SJCRH30 (cell line): ENCODE data around the gene SRGAP2C. TPM values are rescaled to one million over a fixed set of nuclear protein-coding genes. Genes with fewer than 3 reads are reported as not detected.
"Not testable (repeated sequence)": the region's sequence is repeated elsewhere in the genome, so short reads cannot be mapped to it uniquely, and the experiment has no call there.

Source experiments
- DNase-seq, 2 experiments: peaks; one replicate each; pipeline ENCODE4 v3.0.0-alpha.2; 2015 to 2020
- H3K27ac ChIP-seq: fragments of 250-450 bp; sonication (Bioruptor Pico); 2 replicates; pipeline ENCODE4 v1.5.1; 2020; ENCODE audit warnings: mild to moderate bottlenecking, moderate library complexity
- H3K27me3 ChIP-seq: fragments of 250-450 bp; sonication (Bioruptor Pico); 2 replicates; pipeline ENCODE4 v1.5.1; 2020; ENCODE audit warnings: mild to moderate bottlenecking, moderate library complexity
- H3K36me3 ChIP-seq: fragments of 250-450 bp; sonication (Bioruptor Pico); 2 replicates; pipeline ENCODE4 v1.5.1; 2020; ENCODE audit warnings: mild to moderate bottlenecking, moderate library complexity
- H3K4me1 ChIP-seq: fragments of 250-450 bp; sonication (Bioruptor Pico); 2 replicates; pipeline ENCODE4 v1.5.1; 2020; ENCODE audit warnings: mild to moderate bottlenecking, moderate library complexity
- H3K4me3 ChIP-seq: fragments of 250-450 bp; sonication (Bioruptor Pico); 2 replicates; pipeline ENCODE4 v1.5.1; 2020; ENCODE audit warnings: mild to moderate bottlenecking, moderate library complexity
- H3K9me3 ChIP-seq: fragments of 250-450 bp; sonication (Bioruptor Pico); replicated peaks from 2 replicates; pipeline ENCODE4 v1.5.1; 2020; ENCODE audit warnings: mild to moderate bottlenecking, moderate library complexity
- total RNA-seq: library from RNA; depleted of rRNA; stranded (reverse); fragments of >200 nt; shearing (Covaris generic); gene quantifications from 2 replicates; pipeline ENCODE4 v1.2.3, GENCODE V29; 2014; rRNA removed

Gene SRGAP2C
- total RNA-seq, 1 experiment from 2014 or later: 21.6 TPM

DNA sequence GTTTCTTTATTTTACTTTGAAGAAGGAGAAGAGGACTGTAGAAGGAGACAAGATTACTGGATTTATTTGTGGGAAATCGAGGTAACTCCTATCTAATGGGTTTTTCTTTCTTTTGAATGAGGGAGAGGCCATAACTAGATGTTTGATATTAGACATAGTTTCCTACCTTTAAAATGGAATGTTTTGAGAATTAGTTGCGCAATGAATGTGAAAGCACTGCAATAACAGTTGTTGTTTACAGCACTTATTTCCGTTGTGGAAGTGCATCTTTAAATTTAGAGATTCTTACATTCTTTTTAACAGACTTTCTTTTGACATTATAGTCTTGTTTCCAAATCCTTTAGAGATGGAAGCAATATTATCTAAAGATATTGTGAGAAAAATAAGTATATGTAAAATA lies 229.0 kb downstream of the SRGAP2C start:
- DNase-seq: no peak
- H3K36me3 ChIP-seq: no peaks in the 10 kb centered on the region
- H3K9me3 ChIP-seq: no peaks in the 10 kb centered on the region
- no peaks in the 10 kb centered on the region for H3K27me3 ChIP-seq
- H3K27ac ChIP-seq: no peak overlapping the region
- H3K4me3 ChIP-seq: no peak overlapping the region
- no peaks in the 10 kb centered on the region for H3K4me1 ChIP-seq

DNA sequence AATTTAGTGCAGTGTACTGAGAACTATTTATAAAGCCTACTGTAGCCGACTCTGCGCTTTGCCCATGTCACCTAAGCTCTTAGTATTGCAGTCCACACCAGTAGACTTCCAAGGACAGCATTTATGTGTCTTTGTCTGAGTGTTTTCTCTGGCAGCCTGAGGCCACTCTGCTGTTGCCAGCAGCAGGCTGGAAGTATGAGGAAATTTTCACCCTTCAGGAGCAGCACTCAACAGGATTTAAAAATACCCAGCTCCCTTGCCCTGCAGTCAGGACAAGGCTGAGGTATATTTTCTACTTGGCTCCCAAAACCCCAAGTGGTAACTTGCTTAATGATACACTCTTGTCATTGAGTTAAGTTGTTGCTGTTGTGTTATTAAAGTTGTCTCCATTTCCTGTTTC lies 230.1 kb downstream of the SRGAP2C start:
- no peaks in the 10 kb centered on the region for H3K27me3 ChIP-seq
- no peak for DNase-seq
- no peak overlapping the region for H3K27ac ChIP-seq

DNA sequence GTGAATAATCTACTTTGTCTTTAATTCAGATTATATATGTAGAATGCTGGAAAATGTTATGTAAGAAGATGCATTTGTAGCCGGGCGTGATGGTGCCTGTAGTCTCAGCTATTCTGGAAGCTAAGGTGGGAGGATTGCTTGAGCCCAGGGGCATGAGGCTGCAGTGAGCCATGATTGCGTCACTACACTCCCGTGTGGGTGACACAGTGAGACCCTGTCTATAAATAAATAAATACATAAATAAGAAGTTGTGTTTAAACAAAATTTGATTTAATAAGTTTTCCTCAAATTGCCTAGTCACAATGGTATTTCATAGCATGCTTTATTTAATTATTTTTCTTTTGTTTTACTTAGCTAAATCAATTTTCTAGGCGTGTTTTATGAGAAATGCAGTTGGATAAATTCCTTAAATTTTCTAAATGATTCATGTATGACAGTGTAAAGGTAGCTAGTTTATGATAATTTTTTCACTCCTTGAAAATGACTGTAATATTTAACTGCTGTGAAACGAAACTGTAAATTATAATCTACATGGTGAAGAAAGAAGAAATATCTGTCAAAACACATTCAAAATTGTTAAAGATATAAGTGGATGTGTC lies 232.6 kb downstream of the SRGAP2C start:
- no peaks in the 10 kb centered on the region for H3K4me1 ChIP-seq
- no peak for DNase-seq
- no peak overlapping the region for H3K27ac ChIP-seq
- no peaks in the 10 kb centered on the region for H3K27me3 ChIP-seq
- H3K9me3 ChIP-seq: no peaks in the 10 kb centered on the region
- H3K36me3 ChIP-seq: no peaks in the 10 kb centered on the region
- H3K4me3 ChIP-seq: no peak overlapping the region

More for the DNA sequence above, 230.1 kb downstream of the SRGAP2C start:
- Histone ChIP-seq H3K4me3 (no peak overlapping the region), H3K4me1 (no peaks in the 10 kb centered on the region), H3K9me3 (no peaks in the 10 kb centered on the region), H3K36me3 (no peaks in the 10 kb centered on the region)

DNA sequence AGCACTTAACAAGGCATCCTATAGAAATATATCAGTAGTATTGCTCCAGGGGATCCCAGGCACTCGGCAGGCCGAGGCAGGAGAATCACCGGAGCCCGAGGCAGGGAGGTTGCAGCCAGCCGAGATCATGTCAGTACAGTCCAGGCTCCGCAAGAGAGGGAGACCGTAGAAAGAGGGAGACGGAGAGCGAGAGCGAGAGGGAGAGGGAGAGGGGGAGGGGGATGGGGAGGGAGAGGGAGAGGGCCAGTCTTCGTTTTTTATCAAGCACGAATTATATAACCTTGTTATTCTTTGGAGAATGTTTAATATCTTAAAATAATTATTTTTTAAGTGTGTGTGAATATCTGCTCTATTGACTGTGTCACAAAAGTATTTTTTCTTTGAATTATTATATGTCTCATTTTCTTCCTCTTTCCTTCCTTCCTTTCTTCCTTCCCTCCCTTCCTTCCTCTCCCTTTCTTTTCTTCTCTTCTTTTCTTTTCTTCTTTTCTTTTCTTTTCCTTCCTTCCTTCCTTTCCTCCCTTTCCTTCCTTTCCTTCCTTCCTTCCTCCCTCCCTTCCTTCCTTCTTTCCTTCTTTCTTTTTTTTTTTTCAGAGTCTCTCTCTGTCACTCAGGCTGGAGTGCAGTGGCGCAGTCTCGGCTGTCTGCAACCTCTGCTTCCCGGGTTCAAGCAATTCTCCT lies 233.7 kb downstream of the SRGAP2C start:
- Histone ChIP-seq H3K27ac (no peak overlapping the region), H3K4me1 (no peaks in the 10 kb centered on the region), H3K4me3 (no peak overlapping the region), H3K9me3 (no peaks in the 10 kb centered on the region), H3K36me3 (no peaks in the 10 kb centered on the region), H3K27me3 (no peaks in the 10 kb centered on the region)
- no peak for DNase-seq

DNA sequence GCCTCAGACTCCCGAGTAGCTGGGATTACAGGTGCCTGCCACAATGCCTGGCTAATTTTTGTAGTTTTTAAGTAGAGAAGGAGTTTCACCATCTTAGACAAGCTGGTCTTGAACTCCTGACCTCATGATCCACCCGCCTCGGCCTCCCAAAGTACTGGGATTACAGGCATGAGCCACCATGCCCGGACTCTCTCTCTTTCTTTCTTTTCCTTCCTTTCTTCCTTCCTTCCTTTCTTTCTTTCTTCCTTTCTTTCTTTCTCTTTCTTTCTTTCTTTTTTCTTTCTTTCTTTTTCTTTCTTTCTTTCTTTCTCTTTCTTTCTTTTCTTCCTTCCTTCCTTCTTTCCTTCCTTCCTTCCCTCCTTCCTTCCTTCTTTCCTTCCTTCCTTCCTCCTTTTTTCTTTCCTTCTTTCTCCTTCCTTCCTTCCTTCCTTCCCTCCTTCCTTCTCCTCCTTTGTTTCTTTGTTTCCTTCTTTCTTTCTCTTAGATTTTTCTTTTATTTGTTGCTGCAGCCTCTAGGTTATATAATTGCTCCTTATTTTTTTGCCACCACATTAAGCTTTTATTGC lies 234.4 kb downstream of the SRGAP2C start:
- not testable (repeated sequence) for DNase-seq

DNA sequence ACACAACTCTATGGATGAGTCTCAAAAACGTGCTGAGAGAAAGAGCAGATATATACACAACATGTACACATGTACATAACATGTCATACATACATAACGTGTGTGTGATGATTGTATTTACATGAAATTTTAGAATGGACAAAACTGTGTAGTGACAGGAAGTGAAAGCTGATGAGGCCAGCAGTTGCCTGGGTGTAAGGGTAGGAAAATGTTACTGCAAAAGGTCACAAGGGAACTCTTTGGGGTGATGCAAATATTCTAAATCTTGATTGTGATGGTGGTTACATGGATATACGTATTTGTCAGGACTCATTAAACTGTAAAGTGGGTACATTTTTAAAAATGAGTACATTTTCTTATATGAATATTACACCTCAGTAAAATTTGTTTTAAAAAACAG lies 236.7 kb downstream of the SRGAP2C start:
- not testable (repeated sequence) for H3K36me3 ChIP-seq, H3K27me3 ChIP-seq, DNase-seq, H3K27ac ChIP-seq, H3K9me3 ChIP-seq, H3K4me3 ChIP-seq, H3K4me1 ChIP-seq

More for the DNA sequence above, 234.4 kb downstream of the SRGAP2C start:
- H3K4me1 ChIP-seq, H3K9me3 ChIP-seq, H3K27me3 ChIP-seq, H3K27ac ChIP-seq, H3K4me3 ChIP-seq, H3K36me3 ChIP-seq: not testable (repeated sequence)

DNA sequence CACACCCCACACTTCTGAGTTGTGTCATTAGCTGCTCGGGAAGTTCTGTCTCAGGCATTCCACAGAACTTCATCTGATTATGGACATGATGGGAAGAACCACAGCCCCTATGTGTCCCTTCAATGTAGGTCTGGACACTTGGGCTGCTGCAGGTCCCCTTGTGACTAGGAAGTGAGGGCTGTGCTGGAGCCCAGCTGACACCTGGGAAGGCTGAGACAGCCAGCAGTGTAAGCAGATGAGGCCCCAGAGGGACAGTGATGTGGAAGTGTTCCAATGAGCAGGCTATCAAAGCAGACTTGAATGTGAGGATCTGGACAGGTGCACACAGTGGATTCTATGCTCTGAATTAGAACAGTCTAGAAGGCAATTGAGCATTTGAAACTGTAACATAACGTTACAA lies 239.2 kb downstream of the SRGAP2C start:
- not testable (repeated sequence) for H3K36me3 ChIP-seq, H3K27me3 ChIP-seq, H3K9me3 ChIP-seq, H3K4me3 ChIP-seq, DNase-seq, H3K4me1 ChIP-seq, H3K27ac ChIP-seq

DNA sequence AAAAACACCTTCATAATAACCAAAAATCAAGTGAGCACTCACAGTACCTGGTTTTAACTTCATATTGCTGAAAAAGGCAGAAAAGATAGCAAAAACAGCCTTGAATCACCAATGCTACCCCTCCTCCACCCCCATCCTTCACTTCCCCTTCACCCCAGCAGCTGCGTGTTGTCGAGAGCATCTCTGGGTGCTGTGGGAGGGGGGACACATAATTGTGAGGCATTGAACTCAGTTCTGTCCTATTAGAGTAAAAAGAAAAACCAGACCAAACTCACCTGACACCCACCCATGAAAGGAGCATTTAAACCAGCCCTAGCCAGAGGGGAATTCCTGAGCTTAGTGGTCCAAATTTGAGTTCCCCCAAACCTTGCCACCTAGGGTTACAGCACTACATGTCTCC lies 248.7 kb downstream of the SRGAP2C start:
- not testable (repeated sequence) for H3K36me3 ChIP-seq, H3K4me3 ChIP-seq, H3K27me3 ChIP-seq, H3K9me3 ChIP-seq, H3K4me1 ChIP-seq, H3K27ac ChIP-seq, DNase-seq

DNA sequence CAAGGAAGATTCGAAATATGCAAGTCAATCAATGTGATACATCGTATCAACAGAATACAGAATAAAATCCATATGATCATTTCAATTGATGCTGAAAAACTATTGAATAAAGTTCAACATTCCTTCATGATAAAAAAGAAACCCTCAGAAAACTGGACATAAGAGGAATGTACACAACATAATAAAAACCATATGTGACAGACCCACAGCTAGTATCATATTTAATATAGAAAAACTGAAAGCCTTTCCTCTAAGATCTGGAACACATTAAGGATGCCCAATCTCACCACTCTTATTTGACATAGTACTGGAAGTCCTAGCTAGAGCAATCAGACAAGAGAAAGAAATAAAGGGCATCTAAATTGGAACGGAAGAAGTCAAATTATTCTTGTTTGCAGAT lies 254.1 kb downstream of the SRGAP2C start:
- H3K4me1 ChIP-seq, DNase-seq, H3K27ac ChIP-seq, H3K36me3 ChIP-seq, H3K27me3 ChIP-seq, H3K4me3 ChIP-seq, H3K9me3 ChIP-seq: not testable (repeated sequence)

DNA sequence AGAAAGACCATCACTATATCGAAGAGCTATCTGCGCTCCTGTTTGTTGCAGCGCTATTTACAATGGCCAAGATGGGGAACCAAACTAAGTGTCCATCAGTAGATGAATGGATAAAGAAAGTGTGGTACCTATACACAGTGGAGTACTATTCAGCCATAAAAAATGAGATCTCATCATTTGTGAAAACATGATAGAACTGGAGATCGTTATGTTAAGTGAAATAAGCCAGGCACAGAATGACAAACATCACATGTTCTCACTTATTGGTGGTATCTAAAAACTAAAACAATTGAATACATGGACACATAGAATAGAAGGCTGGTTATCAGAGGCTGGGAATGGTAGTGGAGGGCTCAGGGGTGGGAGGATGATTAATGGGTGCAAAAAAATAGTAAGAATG lies 256.2 kb downstream of the SRGAP2C start:
- no peak for DNase-seq
- Histone ChIP-seq H3K27ac (no peak overlapping the region), H3K36me3 (no peaks in the 10 kb centered on the region), H3K4me1 (no peaks in the 10 kb centered on the region), H3K4me3 (no peak overlapping the region), H3K9me3 (no peaks in the 10 kb centered on the region; the same call in 1 of the 2 replicates), H3K27me3 (no peaks in the 10 kb centered on the region)

Other genes starting within 250 kb of the SRGAP2C start
- 14.2 and 15.2 TPM in 2 replicates for gene FAM72B, start 635 bp upstream of the SRGAP2C start, total RNA-seq